GM08714 (cell line): ENCODE measurements around the gene SMIM20.

Experiments used
- H3K4me3 ChIP-seq: fragments of 200-500 bp; sonication (Bioruptor generic); 2 replicates; pipeline ENCODE4 v1.5.1; 2014; ENCODE audit warnings: mild to moderate bottlenecking, low read length, inconsistent platforms
- ZNF274 ChIP-seq: IDR thresholded peaks from 2 replicates; pipeline ENCODE4 v1.6.1; 2012; ENCODE audit warnings: mild to moderate bottlenecking, low read depth, low read length

Gene SMIM20

DNA sequence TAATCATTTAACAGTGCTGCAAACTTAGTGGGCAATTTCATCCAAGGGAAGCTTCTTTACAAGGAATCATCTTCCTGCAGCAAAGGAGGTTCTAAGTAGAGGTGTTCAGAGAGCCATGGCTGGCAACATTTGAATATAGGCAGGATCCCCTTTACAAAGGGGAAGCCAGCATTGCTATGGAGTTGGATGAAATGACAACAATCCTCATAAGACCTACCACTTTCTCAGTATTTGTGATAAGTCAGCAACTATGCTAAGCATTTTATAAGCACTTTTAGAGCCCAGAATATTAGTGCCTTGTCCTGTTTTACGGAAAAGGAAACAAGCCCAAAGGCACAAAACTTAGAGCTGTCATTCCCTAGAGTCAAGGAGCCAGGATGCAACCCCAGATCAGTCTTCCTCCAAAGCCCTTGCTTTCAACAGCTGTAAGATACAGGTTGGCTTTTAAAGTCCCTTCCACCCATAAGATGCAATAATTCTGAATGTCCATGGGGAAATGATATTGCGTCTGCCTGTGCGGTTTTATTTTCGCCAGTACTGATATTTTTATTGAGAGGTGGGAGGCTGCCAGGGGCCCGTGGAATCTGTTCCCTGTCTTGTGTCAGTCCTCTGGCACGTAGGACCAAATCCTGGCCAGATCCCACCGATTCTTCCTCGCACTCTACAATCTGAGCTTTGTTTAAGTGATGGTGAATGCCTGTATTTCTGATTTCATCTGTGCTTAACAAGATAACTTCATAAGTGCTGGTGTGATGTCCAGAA, 59.1 kb downstream of the SMIM20 start:
- no peak for TF ChIP-seq ZNF274

DNA sequence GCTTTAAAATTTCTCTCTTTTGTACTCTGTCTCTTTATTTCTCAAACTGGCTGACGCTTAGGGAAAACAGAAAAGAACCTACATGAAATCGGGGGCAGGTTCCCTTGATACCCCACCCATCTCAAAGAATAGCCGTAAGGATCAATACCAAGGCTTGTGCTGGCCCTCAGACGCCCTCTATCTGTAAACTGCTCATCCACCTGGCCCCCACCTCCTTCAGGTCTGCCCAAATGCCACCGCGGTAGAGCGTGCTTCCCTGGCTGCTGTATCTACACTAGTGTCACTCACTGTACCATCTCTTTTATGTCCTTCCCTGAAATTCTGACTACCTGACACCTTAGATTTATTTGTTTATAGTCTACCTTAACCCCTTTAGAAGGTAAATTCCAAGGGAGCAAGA, 62.8 kb downstream of the SMIM20 start:
- no peak overlapping the region for H3K4me3 ChIP-seq
- no peak for TF ChIP-seq ZNF274

More for the DNA sequence above, 59.1 kb downstream of the SMIM20 start:
- no peak overlapping the region for H3K4me3 ChIP-seq

DNA sequence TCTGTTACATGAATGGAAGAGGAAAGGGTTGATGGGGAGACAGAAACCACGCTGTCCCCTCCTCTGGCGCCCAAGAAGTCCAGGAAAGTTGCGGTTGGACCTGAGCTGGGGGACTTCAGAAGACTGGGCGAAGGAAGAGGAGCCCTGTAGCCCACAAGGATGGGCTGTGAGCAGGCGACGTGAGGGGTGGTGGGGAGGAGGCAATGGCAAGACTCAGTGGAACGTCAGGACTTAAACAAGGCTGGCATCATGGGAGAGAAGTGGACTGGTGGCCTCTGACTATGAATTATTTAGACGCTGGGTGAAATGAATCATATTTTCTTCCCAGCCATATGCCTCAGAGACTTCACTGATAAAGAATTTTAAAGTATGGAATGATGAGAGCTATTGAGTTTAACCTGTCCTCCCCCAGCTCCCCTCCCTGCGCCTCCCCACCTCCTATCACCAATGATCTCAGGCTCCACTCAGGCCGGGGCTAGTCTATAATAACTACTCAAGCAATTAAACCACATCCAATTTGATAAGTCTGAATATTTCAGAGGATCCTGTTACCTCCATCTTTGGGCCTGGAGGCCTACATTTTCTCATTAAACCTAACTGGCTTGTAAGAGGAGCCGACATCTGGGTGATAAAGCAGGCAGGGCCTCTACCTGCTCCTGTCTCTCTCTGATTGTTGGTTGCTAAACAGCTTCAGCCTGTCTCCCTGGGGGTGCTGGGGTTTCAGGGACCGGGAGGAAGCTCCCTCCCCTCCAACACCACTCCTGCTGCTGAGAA, 63.6 kb downstream of the SMIM20 start:
- TF ChIP-seq ZNF274, result no peak
- no peak overlapping the region for H3K4me3 ChIP-seq

DNA sequence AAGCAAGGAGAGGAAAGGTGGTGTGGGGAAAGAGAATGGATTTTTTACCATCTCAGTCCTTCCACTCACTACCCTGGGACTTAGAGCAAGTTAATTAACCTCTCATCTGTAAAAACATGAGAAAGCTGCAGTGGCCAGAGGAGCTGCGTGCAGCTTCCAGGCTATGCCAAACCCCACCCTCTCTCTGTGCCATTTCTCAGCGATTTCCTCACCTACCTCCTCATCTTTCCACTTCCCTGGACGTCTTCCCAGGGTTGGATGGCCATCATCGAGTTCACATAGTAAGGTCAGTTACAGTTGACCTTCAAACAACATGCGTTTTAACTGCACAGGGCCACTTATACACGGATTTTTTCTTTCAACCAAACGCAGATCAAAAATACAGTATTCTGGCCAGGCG, 64.3 kb downstream of the SMIM20 start:
- TF ChIP-seq ZNF274, result no peak
- no peak overlapping the region for H3K4me3 ChIP-seq
